GM20000 (cell line): Measurements from ENCODE around the gene EZH2.
A peak's percentile ranks its signal among the peaks of the same experiment; 100 is the strongest.

Source experiments
- DNase-seq: peaks from one replicate; pipeline ENCODE4 v3.0.0; 2012; ENCODE audit warnings: low spot score
- CTCF ChIP-seq: IDR thresholded peaks from 2 replicates; pipeline ENCODE4 v1.5.1; 2012; ENCODE audit warnings: mild to moderate bottlenecking, control low read depth; ENCODE audit errors: extremely low read depth, missing control alignments

Gene EZH2

GRCh38 chr7:148862481-148862880, 21.6 kb downstream of the EZH2 start:
- no peak for TF ChIP-seq CTCF
- DNase-seq, result no peak

- no peak for TF ChIP-seq CTCF
- no peak for DNase-seq
These were observed 25.6 kb downstream of the EZH2 start for GRCh38 chr7:148858489-148858888.

- DNase-seq, result peak; percentile 32
- TF ChIP-seq CTCF, result no peak
These were observed 27.2 kb downstream of the EZH2 start for GRCh38 chr7:148856891-148857290.

- no peak for DNase-seq
- TF ChIP-seq CTCF, result no peak
These were observed 27.6 kb downstream of the EZH2 start for GRCh38 chr7:148856578-148856881.

- TF ChIP-seq CTCF, result no peak
- DNase-seq, result no peak
These were observed 29.1 kb downstream of the EZH2 start for GRCh38 chr7:148854983-148855382.

GRCh38 chr7:148852272-148852671, 31.8 kb downstream of the EZH2 start:
- DNase-seq, result no peak
- TF ChIP-seq CTCF, result no peak

GRCh38 chr7:148850564-148850963, 33.5 kb downstream of the EZH2 start:
- no peak for DNase-seq
- no peak for TF ChIP-seq CTCF

- no peak for TF ChIP-seq CTCF
- DNase-seq, result no peak
These were observed 34.5 kb downstream of the EZH2 start for GRCh38 chr7:148849393-148850098.
